ENCODE data around the gene HP1BP3. TPM values are rescaled to one million over a fixed set of nuclear protein-coding genes. Genes with fewer than 3 reads are reported as not detected.

Gene HP1BP3
- total RNA-seq, 3 donors from 2014 or later (not counting 1 experiment from before 2014, with no cell fraction given) = 243 to 296 (median 274) TPM

DNA sequence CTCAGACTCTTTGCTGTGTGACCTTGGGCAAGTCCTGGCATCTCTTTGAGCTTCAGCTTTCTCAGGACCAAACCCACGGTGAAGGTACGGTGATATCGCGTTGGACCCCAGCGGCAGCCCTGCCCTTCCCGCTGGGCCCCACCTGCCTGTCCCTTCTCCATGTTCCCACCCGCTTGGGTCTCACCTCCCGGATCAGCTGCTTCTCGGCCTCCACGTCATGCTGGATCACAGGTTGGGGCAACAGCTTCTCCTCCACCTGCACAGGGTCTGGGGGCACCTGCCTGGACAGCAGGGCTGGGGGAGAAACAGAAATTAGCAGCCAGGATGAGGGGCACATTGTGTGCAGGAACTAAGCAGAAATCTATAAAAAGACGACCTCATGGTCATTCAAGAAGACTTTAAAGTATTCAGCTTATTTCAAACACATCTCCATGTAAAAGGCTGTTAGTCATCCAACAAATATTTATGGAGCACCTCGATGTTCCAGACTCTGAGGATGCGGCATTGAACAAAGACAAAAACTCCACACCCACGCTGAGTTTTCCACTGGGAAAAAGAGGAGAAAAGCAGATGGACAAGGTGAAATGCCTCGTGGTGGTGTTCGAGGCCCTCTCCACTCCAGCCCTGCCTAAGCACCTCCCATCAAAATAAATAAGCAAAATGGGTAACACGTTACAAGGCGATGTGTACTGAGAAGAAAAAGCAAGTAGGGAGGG lies 88.8 kb downstream of the HP1BP3 start:
- WGBS (ENCODE audit: insufficient coverage) = 89% methylated on average over 13 of the region's 18 CpGs
- no peak overlapping the region for H3K27ac Mint-ChIP-seq
- peaks cover 11 to 13% of the 10 kb centered on the region in 2 donors for H3K4me1 Mint-ChIP-seq
- H3K27me3 Mint-ChIP-seq (ENCODE audit: low read depth in 2 of 2) = peaks cover 0 to 9% of the 10 kb centered on the region in 2 donors
- TF ChIP-seq, protein P1, sequence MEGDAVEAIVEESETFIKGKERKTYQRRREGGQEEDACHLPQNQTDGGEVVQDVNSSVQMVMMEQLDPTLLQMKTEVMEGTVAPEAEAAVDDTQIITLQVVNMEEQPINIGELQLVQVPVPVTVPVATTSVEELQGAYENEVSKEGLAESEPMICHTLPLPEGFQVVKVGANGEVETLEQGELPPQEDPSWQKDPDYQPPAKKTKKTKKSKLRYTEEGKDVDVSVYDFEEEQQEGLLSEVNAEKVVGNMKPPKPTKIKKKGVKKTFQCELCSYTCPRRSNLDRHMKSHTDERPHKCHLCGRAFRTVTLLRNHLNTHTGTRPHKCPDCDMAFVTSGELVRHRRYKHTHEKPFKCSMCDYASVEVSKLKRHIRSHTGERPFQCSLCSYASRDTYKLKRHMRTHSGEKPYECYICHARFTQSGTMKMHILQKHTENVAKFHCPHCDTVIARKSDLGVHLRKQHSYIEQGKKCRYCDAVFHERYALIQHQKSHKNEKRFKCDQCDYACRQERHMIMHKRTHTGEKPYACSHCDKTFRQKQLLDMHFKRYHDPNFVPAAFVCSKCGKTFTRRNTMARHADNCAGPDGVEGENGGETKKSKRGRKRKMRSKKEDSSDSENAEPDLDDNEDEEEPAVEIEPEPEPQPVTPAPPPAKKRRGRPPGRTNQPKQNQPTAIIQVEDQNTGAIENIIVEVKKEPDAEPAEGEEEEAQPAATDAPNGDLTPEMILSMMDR (IDR thresholded peaks at IDR 0.05) = no peak
- no peaks in the 10 kb centered on the region for H3K9me3 Mint-ChIP-seq
- Histone ChIP-seq H3K27me3 (ENCODE audit: control insufficient read depth, insufficient read depth, low read length) (no peaks in the 10 kb centered on the region), H3K9me3 (ENCODE audit: control insufficient read depth, insufficient read depth, low read length) (no peaks in the 10 kb centered on the region), H3K4me3 (ENCODE audit: low read length) (no peak overlapping the region), H3K27ac (ENCODE audit: low read length) (no peak overlapping the region), H3K4me1 (ENCODE audit: control insufficient read depth, insufficient read depth, low read length) (peaks cover 12% of the 10 kb centered on the region), H3K36me3 (ENCODE audit: control insufficient read depth, insufficient read depth, low read length) (no peaks in the 10 kb centered on the region)
- ATAC-seq = no peak
- peak overlapping the region; percentile 25 for H3K4me3 Mint-ChIP-seq
- no peaks in the 10 kb centered on the region for H3K36me3 Mint-ChIP-seq
- DNase-seq = no peak
- intact Hi-C loops (cut with micrococcal nuclease) = no loop called here

DNA sequence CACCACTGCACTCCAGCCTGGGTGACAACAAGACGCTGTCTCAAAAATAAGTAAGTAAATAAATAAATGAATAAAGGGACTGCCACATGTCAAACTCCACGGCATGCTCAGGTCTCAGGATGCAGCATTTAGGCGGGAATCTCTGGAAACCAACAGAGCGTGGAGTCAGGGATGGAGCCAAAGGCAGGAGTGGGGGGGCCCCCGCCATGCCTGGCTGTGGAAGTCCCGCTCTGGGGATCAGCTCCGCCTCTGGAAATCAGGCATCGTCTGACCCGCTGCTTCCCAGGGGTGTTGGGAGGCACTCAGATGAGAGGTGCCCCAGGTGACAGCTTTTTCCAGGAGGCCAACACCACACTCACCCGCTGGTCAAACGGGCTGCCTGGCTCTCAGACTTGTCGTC lies 89.5 kb downstream of the HP1BP3 start:
- H3K27ac ChIP-seq (ENCODE audit: low read length) = no peak overlapping the region

DNA sequence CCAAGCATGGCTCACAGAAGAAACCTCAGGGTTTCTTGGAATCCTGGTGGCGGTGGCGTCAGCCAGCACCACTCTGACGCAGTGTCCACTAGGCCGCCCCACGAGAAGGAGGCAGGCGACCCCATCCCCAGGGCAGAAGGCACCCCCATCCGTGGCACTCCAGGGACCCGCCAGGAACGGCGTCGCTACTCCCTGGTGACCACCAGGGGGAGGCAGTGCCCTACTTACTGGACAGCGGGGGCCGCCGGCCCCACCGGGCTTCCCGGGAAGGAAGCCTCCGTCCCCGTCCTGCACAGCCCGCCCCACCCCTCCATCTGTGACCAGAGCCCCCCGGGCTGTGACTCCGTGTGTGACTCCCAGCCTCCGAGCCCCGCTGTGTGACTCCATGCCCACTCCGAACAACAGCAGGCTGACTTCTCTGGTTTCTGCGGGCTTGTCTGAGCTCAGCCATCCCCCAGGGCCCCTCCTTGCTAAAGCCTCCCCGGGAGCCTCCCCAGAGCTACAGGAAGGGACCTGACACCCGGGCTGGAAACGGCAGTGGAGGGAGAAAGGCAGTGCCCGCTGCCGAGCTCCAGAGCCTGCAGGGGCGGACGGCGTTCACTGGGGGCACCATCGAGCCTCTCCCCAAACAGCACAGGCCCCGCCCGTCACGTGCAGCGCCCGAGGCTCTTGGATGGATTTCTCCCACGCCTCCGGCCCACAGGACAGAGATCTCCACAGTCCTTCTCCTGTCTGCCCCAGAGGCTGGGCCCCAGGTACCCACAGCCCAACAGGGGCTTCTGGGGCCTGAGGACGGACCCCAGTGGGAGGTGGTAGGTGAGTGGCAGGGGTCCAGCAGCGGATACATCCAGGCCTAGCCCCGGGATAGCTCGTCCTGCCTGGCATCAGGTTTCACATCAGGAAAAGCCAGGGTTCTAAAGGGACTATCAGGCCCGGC lies 90.4 kb downstream of the HP1BP3 start:
- Histone ChIP-seq H3K27ac (ENCODE audit: low read length) (no peak overlapping the region), H3K27me3 (ENCODE audit: control insufficient read depth, insufficient read depth, low read length) (no peaks in the 10 kb centered on the region), H3K4me1 (ENCODE audit: control insufficient read depth, insufficient read depth, low read length) (peaks cover 12% of the 10 kb centered on the region), H3K4me3 (ENCODE audit: low read length) (peak overlapping the region; percentile 66), H3K9me3 (ENCODE audit: control insufficient read depth, insufficient read depth, low read length) (no peaks in the 10 kb centered on the region), H3K36me3 (ENCODE audit: control insufficient read depth, insufficient read depth, low read length) (no peaks in the 10 kb centered on the region)
- Mint-ChIP-seq H3K4me1 (peaks cover 11 to 13% of the 10 kb centered on the region in 2 donors), H3K9me3 (no peaks in the 10 kb centered on the region), H3K4me3 (peak overlapping the region; percentile 95), H3K27ac (peak overlapping the region; percentile 14 to 83), H3K36me3 (no peaks in the 10 kb centered on the region), H3K27me3 (ENCODE audit: low read depth in 2 of 2) (peaks cover 0 to 6% of the 10 kb centered on the region in 2 donors)
- peak; percentile 69 to 84 for DNase-seq
- TF ChIP-seq, protein P1 (IDR thresholded peaks at IDR 0.05) = peak; percentile 99
- peak; percentile 91 to 94 (median 93) for ATAC-seq
- WGBS (ENCODE audit: insufficient coverage) = 5% methylated on average over 46 of the region's 46 CpGs
- intact Hi-C loops (cut with micrococcal nuclease) = loop anchor here (1.0 to 2.0 kb wide), 3 partner anchors 37 to 499 kb away; partner anchors contain the start of gene HP1BP3

More for the DNA sequence above, 89.5 kb downstream of the HP1BP3 start:
- H3K4me1 Mint-ChIP-seq = peaks cover 11 to 13% of the 10 kb centered on the region in 2 donors
- DNase-seq = no peak
- TF ChIP-seq, protein P1 (IDR thresholded peaks at IDR 0.05) = no peak
- Histone ChIP-seq H3K9me3 (ENCODE audit: control insufficient read depth, insufficient read depth, low read length) (no peaks in the 10 kb centered on the region), H3K27me3 (ENCODE audit: control insufficient read depth, insufficient read depth, low read length) (no peaks in the 10 kb centered on the region), H3K4me1 (ENCODE audit: control insufficient read depth, insufficient read depth, low read length) (peaks cover 12% of the 10 kb centered on the region), H3K4me3 (ENCODE audit: low read length) (no peak overlapping the region), H3K36me3 (ENCODE audit: control insufficient read depth, insufficient read depth, low read length) (no peaks in the 10 kb centered on the region)
- no peak for ATAC-seq
- intact Hi-C loops (cut with micrococcal nuclease) = loop anchor here (2.0 kb wide), 1 partner anchor 89 kb away; the partner anchor contains the start of gene HP1BP3
- H3K36me3 Mint-ChIP-seq = no peaks in the 10 kb centered on the region
- H3K4me3 Mint-ChIP-seq = no peak overlapping the region
- no peak overlapping the region for H3K27ac Mint-ChIP-seq
- 93% methylated on average over 12 of the region's 12 CpGs for WGBS (ENCODE audit: insufficient coverage)
- H3K27me3 Mint-ChIP-seq (ENCODE audit: low read depth in 2 of 2) = peaks cover 0 to 6% of the 10 kb centered on the region in 2 donors
- H3K9me3 Mint-ChIP-seq = no peaks in the 10 kb centered on the region

All from natural killer cell (primary cell).